CD4-positive, alpha-beta memory T cell (primary cell): ENCODE results near the gene MEGF11. TPM values are rescaled to one million over a fixed set of nuclear protein-coding genes. Genes with fewer than 3 reads are reported as not detected.
A peak's percentile ranks its signal among the peaks of the same experiment; 100 is the strongest.

Experiments used
- CTCF ChIA-PET: fragments of 350-600 bp; sonication (Branson Sonifier 250); formaldehyde crosslinking; loops from one replicate; lab custom pipeline; 2021; ENCODE audit warnings: inconsistent platforms; ENCODE audit not compliant: partially characterized antibody; lab: Charles Lee
- POLR2A ChIA-PET: fragments of 350-600 bp; sonication (Branson Sonifier 250); formaldehyde crosslinking; loops from one replicate; lab custom pipeline; 2021; ENCODE audit not compliant: partially characterized antibody; lab: Charles Lee
- DNase-seq, 5 donors: peaks; one replicate each; pipeline versions ENCODE4 v3.0.0 to v3.0.0-alpha.2; 2020 to 2022; ENCODE audit warnings: mixed read lengths in 1 of 5
- H3K27ac ChIP-seq: one replicate; pipeline ENCODE4 v1.7.0; 2013; ENCODE audit warnings: low read depth, low read length
- H3K27me3 ChIP-seq: 2 replicates; pipeline ENCODE4 v1.7.0; 2013; ENCODE audit warnings: mild to moderate bottlenecking, low read length, moderate library complexity; ENCODE audit not compliant: insufficient read depth
- H3K36me3 ChIP-seq: 2 replicates; pipeline ENCODE4 v1.7.0; 2013; ENCODE audit warnings: mild to moderate bottlenecking, low read length, moderate library complexity; ENCODE audit not compliant: insufficient read depth
- H3K4me1 ChIP-seq: 2 replicates; pipeline ENCODE4 v1.7.0; 2013; ENCODE audit warnings: mild to moderate bottlenecking, low read length, moderate library complexity; ENCODE audit not compliant: insufficient read depth
- H3K4me3 ChIP-seq, 2 donors: one replicate each; pipeline ENCODE4 v1.7.0; 2013; ENCODE audit warnings: low read length in 2 of 2, mild to moderate bottlenecking in 1 of 2
- H3K9me3 ChIP-seq, 2 donors: one replicate each; pipeline ENCODE4 v1.7.0; 2013; ENCODE audit warnings: low read length in 2 of 2, control low read depth in 1 of 2; ENCODE audit not compliant: control insufficient read depth in 1 of 2
- H3K27ac Mint-ChIP-seq, 7 donors: one replicate each; pipeline ENCODE4 v1.8.0; 2020 to 2021; ENCODE audit warnings: mixed read lengths in 7 of 7, mild to moderate bottlenecking in 6 of 7, inconsistent platforms in 3 of 7, moderate library complexity in 3 of 7
- H3K27me3 Mint-ChIP-seq, 2 donors: one replicate each; pipeline ENCODE4 v1.8.0; 2020 to 2021; ENCODE audit warnings: mixed read lengths in 2 of 2
- H3K36me3 Mint-ChIP-seq, 2 donors: one replicate each; pipeline ENCODE4 v1.8.0; 2020 to 2021; ENCODE audit warnings: mixed read lengths in 2 of 2, inconsistent platforms in 1 of 2, mild to moderate bottlenecking in 1 of 2
- H3K4me1 Mint-ChIP-seq, 4 donors: one replicate each; pipeline ENCODE4 v1.8.0; 2020 to 2021; ENCODE audit warnings: mixed read lengths in 4 of 4, mild to moderate bottlenecking in 1 of 4
- H3K4me3 Mint-ChIP-seq, 8 donors: one replicate each; pipeline ENCODE4 v1.8.0; 2020 to 2021; ENCODE audit warnings: mixed read lengths in 8 of 8, mild to moderate bottlenecking in 7 of 8, moderate library complexity in 6 of 8, inconsistent platforms in 3 of 8
- H3K9me3 Mint-ChIP-seq, 8 donors: one replicate each; pipeline ENCODE4 v1.8.0; 2020 to 2021; ENCODE audit warnings: mixed read lengths in 8 of 8, mild to moderate bottlenecking in 5 of 8, inconsistent platforms in 3 of 8, moderate library complexity in 1 of 8
- intact Hi-C: fragments of 100-400 bp; cut with micrococcal nuclease; formaldehyde crosslinking; loops from one replicate; pipeline ENCODE4 v1.15.1; 2023
- polyA plus RNA-seq, 2 donors: library from polyadenylated mRNA; unstranded; fragments of 300-500 nt; fragmentation: Illumina TruSeq; gene quantifications; one replicate each; pipeline ENCODE4 v1.2.3, GENCODE V29; 2021
- total RNA-seq, 2 experiments: library from RNA; stranded (reverse); gene quantifications; one replicate each; pipeline ENCODE4 v1.2.3, GENCODE V29; 2021

Gene MEGF11
- total and polyA plus RNA-seq, 4 experiments from 2014 or later = 0.69 TPM; not detected in 3

- ChIA-PET CTCF (no interaction called here), POLR2A (no interaction called here)
- no peaks in the 10 kb centered on the region for H3K27me3 ChIP-seq
- H3K4me1 ChIP-seq = peaks cover 7% of the 10 kb centered on the region
- Mint-ChIP-seq H3K27ac (no peak overlapping the region), H3K4me1 (peaks cover 3 to 7% (median 5%) of the 10 kb centered on the region in 4 donors), H3K27me3 (peaks cover 0 to 12% of the 10 kb centered on the region in 2 donors), H3K9me3 (no peaks in the 10 kb centered on the region), H3K36me3 (no peaks in the 10 kb centered on the region), H3K4me3 (no peak overlapping the region)
- no peak overlapping the region for H3K27ac ChIP-seq
- no peak for DNase-seq
- no peaks in the 10 kb centered on the region for H3K9me3 ChIP-seq
- no peak overlapping the region for H3K4me3 ChIP-seq
- H3K36me3 ChIP-seq = no peaks in the 10 kb centered on the region
- intact Hi-C loops = no loop called here
These were observed 306.5 kb downstream of the MEGF11 start for GRCh38 chr15:65947041-65947440.

- H3K27me3 ChIP-seq = no peaks in the 10 kb centered on the region
- Mint-ChIP-seq H3K36me3 (no peaks in the 10 kb centered on the region), H3K9me3 (no peaks in the 10 kb centered on the region), H3K4me1 (peaks cover 3 to 8% (median 5%) of the 10 kb centered on the region in 4 donors), H3K27ac (no peak overlapping the region), H3K4me3 (no peak overlapping the region), H3K27me3 (peaks cover 0 to 7% of the 10 kb centered on the region in 2 donors)
- POLR2A ChIA-PET = no interaction called here
- intact Hi-C loops = no loop called here
- no peaks in the 10 kb centered on the region for H3K9me3 ChIP-seq
- CTCF ChIA-PET = no interaction called here
- H3K27ac ChIP-seq = no peak overlapping the region
- peaks cover 8% of the 10 kb centered on the region for H3K4me1 ChIP-seq
- H3K4me3 ChIP-seq = no peak overlapping the region
- no peak for DNase-seq
- H3K36me3 ChIP-seq = no peaks in the 10 kb centered on the region
These were observed 307.9 kb downstream of the MEGF11 start for GRCh38 chr15:65945616-65946015.

- no peaks in the 10 kb centered on the region for H3K9me3 ChIP-seq
- H3K9me3 Mint-ChIP-seq = no peaks in the 10 kb centered on the region
- no peaks in the 10 kb centered on the region for H3K36me3 Mint-ChIP-seq
- peak overlapping the region in 1 of 7 donors; percentile 57 for H3K27ac Mint-ChIP-seq
- H3K4me1 ChIP-seq = peaks cover 8% of the 10 kb centered on the region
- no peak overlapping the region for H3K27ac ChIP-seq
- DNase-seq = no peak
- peaks cover 3 to 8% (median 5%) of the 10 kb centered on the region in 4 donors for H3K4me1 Mint-ChIP-seq
- POLR2A ChIA-PET = no interaction called here
- CTCF ChIA-PET = no interaction called here
- H3K4me3 ChIP-seq = no peak overlapping the region
- no peaks in the 10 kb centered on the region for H3K27me3 ChIP-seq
- H3K36me3 ChIP-seq = no peaks in the 10 kb centered on the region
- H3K4me3 Mint-ChIP-seq = no peak overlapping the region
- peaks cover 0 to 7% of the 10 kb centered on the region in 2 donors for H3K27me3 Mint-ChIP-seq
- intact Hi-C loops = no loop called here
These were observed 309.1 kb downstream of the MEGF11 start for GRCh38 chr15:65944404-65944803.

- Histone ChIP-seq H3K36me3 (no peaks in the 10 kb centered on the region), H3K4me3 (no peak overlapping the region), H3K4me1 (peaks cover 8% of the 10 kb centered on the region), H3K27ac (no peak overlapping the region), H3K27me3 (no peaks in the 10 kb centered on the region), H3K9me3 (no peaks in the 10 kb centered on the region)
- Mint-ChIP-seq H3K9me3 (no peaks in the 10 kb centered on the region), H3K36me3 (no peaks in the 10 kb centered on the region), H3K27me3 (peaks cover 0 to 7% of the 10 kb centered on the region in 2 donors), H3K27ac (no peak overlapping the region), H3K4me1 (peaks cover 3 to 8% (median 5%) of the 10 kb centered on the region in 4 donors), H3K4me3 (peak overlapping the region in 1 of 8 donors; percentile 31)
- CTCF ChIA-PET = no interaction called here
- peak in 4 of 5 donors; percentile 7 to 28 (median 14) for DNase-seq
- POLR2A ChIA-PET = no interaction called here
- intact Hi-C loops = no loop called here
These were observed 311.1 kb downstream of the MEGF11 start for GRCh38 chr15:65942436-65942835.

- Mint-ChIP-seq H3K9me3 (peaks cover 0 to 2% (median 0%) of the 10 kb centered on the region in 8 donors), H3K4me1 (peaks cover 3 to 8% (median 5%) of the 10 kb centered on the region in 4 donors), H3K4me3 (no peak overlapping the region), H3K36me3 (no peaks in the 10 kb centered on the region), H3K27me3 (peaks cover 0 to 7% of the 10 kb centered on the region in 2 donors), H3K27ac (no peak overlapping the region)
- Histone ChIP-seq H3K9me3 (no peaks in the 10 kb centered on the region), H3K27ac (no peak overlapping the region), H3K36me3 (no peaks in the 10 kb centered on the region), H3K4me3 (no peak overlapping the region), H3K27me3 (no peaks in the 10 kb centered on the region), H3K4me1 (peaks cover 8% of the 10 kb centered on the region)
- intact Hi-C loops = no loop called here
- no peak for DNase-seq
- POLR2A ChIA-PET = interaction anchor here (0.7 kb wide), 1 partner anchor 305 kb away, joined by 3 read pairs; no protein-coding TSS in a partner anchor
- CTCF ChIA-PET = no interaction called here
These were observed 313.0 kb downstream of the MEGF11 start for GRCh38 chr15:65940618-65940909.

GRCh38 chr15:65939901-65940617 lies 313.5 kb downstream of the MEGF11 start:
- Mint-ChIP-seq H3K4me1 (peaks cover 3 to 8% (median 5%) of the 10 kb centered on the region in 4 donors), H3K9me3 (peaks cover 0 to 2% (median 0%) of the 10 kb centered on the region in 8 donors), H3K27me3 (peaks cover 0 to 7% of the 10 kb centered on the region in 2 donors), H3K27ac (no peak overlapping the region), H3K36me3 (no peaks in the 10 kb centered on the region), H3K4me3 (no peak overlapping the region)
- H3K36me3 ChIP-seq = no peaks in the 10 kb centered on the region
- no peak overlapping the region for H3K27ac ChIP-seq
- no peak overlapping the region for H3K4me3 ChIP-seq
- peaks cover 8% of the 10 kb centered on the region for H3K4me1 ChIP-seq
- H3K9me3 ChIP-seq = no peaks in the 10 kb centered on the region
- ChIA-PET POLR2A (no interaction called here), CTCF (no interaction called here)
- intact Hi-C loops = no loop called here
- H3K27me3 ChIP-seq = no peaks in the 10 kb centered on the region
- DNase-seq = no peak

- Mint-ChIP-seq H3K36me3 (no peaks in the 10 kb centered on the region), H3K9me3 (peaks cover 0 to 2% (median 0%) of the 10 kb centered on the region in 8 donors), H3K4me3 (no peak overlapping the region), H3K27me3 (peaks cover 0 to under 1% of the 10 kb centered on the region in 2 donors), H3K4me1 (peaks cover 3 to 8% (median 5%) of the 10 kb centered on the region in 4 donors), H3K27ac (no peak overlapping the region)
- DNase-seq = no peak
- Histone ChIP-seq H3K27ac (no peak overlapping the region), H3K36me3 (no peaks in the 10 kb centered on the region), H3K4me1 (peaks cover 8% of the 10 kb centered on the region), H3K27me3 (no peaks in the 10 kb centered on the region), H3K9me3 (no peaks in the 10 kb centered on the region), H3K4me3 (no peak overlapping the region)
- ChIA-PET CTCF (no interaction called here), POLR2A (no interaction called here)
- intact Hi-C loops = no loop called here
These were observed 314.9 kb downstream of the MEGF11 start for GRCh38 chr15:65938604-65939003.
